Measurements from ENCODE around the gene MICAL3. TPM values are rescaled to one million over a fixed set of nuclear protein-coding genes. Genes with fewer than 3 reads are reported as not detected.

MICAL3 gene
- total RNA-seq, 1 donor from 2014 or later, result 33.6 TPM

DNA sequence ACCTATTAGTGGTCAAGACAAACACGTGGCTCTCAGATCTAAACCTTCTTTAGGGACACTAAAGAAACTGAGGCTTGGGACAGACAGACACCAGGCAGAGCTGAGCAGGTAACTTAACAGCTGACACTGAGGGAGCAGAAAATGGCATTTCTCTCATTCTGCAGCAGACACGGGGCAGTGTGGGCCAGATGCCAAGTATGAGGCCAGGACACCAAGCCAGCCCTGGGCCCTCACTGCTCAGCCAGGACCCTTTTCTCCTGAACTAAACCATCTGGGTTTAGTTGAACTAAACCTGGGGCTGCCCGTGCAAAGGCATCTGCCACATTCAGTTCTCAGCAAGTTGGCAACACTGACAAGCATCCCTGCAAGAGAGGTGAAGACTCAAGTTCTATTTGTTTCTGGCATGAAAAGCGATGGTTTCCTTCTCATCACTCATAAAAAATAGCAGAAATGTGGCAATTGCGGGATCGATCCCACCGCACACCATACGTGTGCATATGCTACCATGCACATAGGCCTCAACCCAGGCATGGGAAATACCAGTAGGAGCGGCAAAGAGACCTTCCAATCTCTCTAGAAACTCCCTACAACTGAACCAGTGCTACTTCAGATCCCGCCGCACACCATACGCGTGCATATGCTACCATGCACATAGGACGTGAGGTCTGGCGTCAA is 150.0 kb downstream of the MICAL3 start:
- Histone ChIP-seq H3K9ac (no peak overlapping the region), H4K20me1 (ENCODE audit: low read depth) (peaks cover 3% of the 10 kb centered on the region), H3K27ac (no peak overlapping the region), H3K36me3 (no peaks in the 10 kb centered on the region), H3F3A (ENCODE audit: low read depth) (no peaks in the 10 kb centered on the region), H3K27me3 (no peaks in the 10 kb centered on the region), H3K4me1 (no peaks in the 10 kb centered on the region), H3K9me3 (ENCODE audit: low read depth) (no peaks in the 10 kb centered on the region), H3K4me2 (no peak overlapping the region), H3K4me3 (no peak overlapping the region), H3K79me2 (ENCODE audit: low read depth) (no peaks in the 10 kb centered on the region), H2AFZ (replicated peaks) (no peak overlapping the region)
- DNase-seq (ENCODE audit: low spot score), result no peak
- TF ChIP-seq EZH2phosphoT487 (IDR thresholded peaks at IDR 0.05) (no peak), EZH2 (IDR thresholded peaks at IDR 0.05) (no peak)
- TF ChIP-seq, protein P1, sequence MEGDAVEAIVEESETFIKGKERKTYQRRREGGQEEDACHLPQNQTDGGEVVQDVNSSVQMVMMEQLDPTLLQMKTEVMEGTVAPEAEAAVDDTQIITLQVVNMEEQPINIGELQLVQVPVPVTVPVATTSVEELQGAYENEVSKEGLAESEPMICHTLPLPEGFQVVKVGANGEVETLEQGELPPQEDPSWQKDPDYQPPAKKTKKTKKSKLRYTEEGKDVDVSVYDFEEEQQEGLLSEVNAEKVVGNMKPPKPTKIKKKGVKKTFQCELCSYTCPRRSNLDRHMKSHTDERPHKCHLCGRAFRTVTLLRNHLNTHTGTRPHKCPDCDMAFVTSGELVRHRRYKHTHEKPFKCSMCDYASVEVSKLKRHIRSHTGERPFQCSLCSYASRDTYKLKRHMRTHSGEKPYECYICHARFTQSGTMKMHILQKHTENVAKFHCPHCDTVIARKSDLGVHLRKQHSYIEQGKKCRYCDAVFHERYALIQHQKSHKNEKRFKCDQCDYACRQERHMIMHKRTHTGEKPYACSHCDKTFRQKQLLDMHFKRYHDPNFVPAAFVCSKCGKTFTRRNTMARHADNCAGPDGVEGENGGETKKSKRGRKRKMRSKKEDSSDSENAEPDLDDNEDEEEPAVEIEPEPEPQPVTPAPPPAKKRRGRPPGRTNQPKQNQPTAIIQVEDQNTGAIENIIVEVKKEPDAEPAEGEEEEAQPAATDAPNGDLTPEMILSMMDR (IDR thresholded peaks at IDR 0.05), result no peak
- Mint-ChIP-seq H3K27me3 (ENCODE audit: insufficient read depth, low read depth) (peaks cover 2% of the 10 kb centered on the region), H3K4me1 (peaks cover 2% of the 10 kb centered on the region), H3K27ac (no peak overlapping the region), H3K4me3 (no peak overlapping the region), H3K9me3 (no peaks in the 10 kb centered on the region), H3K36me3 (peaks cover 11% of the 10 kb centered on the region)

DNA sequence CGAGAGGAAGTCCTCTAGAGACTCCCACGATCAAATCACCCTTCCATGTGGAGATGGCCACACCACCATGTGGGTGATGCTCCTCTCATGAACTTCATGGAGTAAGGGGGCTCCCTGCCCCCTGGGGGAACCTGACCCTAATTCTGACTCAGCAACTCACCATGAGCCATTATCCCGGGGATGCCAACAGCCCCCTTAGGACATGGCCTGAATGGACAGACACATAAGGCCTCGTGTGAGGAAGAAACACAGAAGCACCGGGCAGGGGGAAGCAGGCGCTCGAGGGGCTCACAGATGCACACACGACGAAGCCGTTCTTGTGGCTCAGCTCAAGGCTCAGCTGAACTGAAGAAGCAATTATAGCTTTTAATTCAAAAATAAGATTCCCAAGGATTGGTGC is 150.6 kb downstream of the MICAL3 start:
- H3F3A ChIP-seq (ENCODE audit: low read depth), result no peaks in the 10 kb centered on the region
- peaks cover 3% of the 10 kb centered on the region for H4K20me1 ChIP-seq (ENCODE audit: low read depth)
- no peak overlapping the region for H3K27ac Mint-ChIP-seq
- no peak overlapping the region for H3K27ac ChIP-seq
- H3K9me3 Mint-ChIP-seq, result no peaks in the 10 kb centered on the region
- no peaks in the 10 kb centered on the region for H3K27me3 ChIP-seq
- no peak overlapping the region for H3K4me2 ChIP-seq
- TF ChIP-seq EZH2phosphoT487 (IDR thresholded peaks at IDR 0.05), result no peak
- H3K4me1 Mint-ChIP-seq, result no peaks in the 10 kb centered on the region
- no peak for DNase-seq (ENCODE audit: low spot score)
- no peak overlapping the region for H3K9ac ChIP-seq
- no peaks in the 10 kb centered on the region for H3K9me3 ChIP-seq (ENCODE audit: low read depth)
- H3K79me2 ChIP-seq (ENCODE audit: low read depth), result no peaks in the 10 kb centered on the region
- no peak overlapping the region for H2AFZ ChIP-seq (replicated peaks)
- H3K27me3 Mint-ChIP-seq (ENCODE audit: insufficient read depth, low read depth), result peaks cover 2% of the 10 kb centered on the region
- H3K4me1 ChIP-seq, result no peaks in the 10 kb centered on the region
- peaks cover 11% of the 10 kb centered on the region for H3K36me3 Mint-ChIP-seq
- H3K4me3 ChIP-seq, result no peak overlapping the region
- H3K36me3 ChIP-seq, result no peaks in the 10 kb centered on the region
- H3K4me3 Mint-ChIP-seq, result no peak overlapping the region

DNA sequence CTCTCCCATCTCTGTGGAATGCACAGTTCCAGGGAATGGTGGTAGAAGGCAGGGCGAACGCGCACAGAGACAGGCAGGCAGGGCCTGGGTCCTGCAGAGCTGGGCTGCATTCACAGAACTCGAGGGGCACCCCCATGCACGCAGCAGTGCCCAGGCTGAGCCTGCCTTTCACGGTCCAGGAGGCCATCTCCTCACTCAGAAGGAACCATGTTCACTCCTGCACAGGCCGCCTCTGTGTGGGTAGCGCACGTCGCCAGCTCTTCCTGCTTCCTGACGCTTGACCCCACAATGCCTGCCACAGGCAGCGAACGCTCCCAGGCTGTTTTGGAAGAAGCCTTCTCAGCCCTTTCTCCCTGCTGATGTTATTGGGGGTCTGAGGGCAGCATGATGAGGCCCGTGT is 151.2 kb downstream of the MICAL3 start:
- H3K4me3 ChIP-seq, result no peak overlapping the region
- no peak overlapping the region for H3K27ac Mint-ChIP-seq

DNA sequence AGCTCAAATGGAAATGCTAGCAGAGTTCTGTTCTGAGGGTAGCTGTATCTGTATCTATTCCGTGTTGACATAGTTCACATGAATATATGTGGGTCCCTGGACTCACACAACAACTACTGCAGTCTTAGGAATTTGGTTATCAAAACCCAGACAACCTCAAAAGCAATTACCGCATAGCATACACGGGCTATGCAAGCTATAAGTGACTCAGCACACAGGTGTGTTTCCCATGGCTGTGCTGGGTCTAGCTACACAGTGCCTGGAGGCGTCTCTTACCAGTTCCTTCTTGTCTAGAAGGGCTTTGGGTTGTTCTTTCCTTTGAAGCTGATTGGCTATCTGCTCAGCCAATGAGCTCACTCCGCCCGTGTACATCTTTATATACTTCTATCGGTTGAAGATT is 151.9 kb downstream of the MICAL3 start:
- no peak overlapping the region for H3K4me3 ChIP-seq
- H3K9ac ChIP-seq, result no peak overlapping the region
- H3F3A ChIP-seq (ENCODE audit: low read depth), result no peaks in the 10 kb centered on the region
- no peaks in the 10 kb centered on the region for H3K4me1 ChIP-seq
- H3K79me2 ChIP-seq (ENCODE audit: low read depth), result no peaks in the 10 kb centered on the region
- no peak overlapping the region for H3K27ac ChIP-seq
- Mint-ChIP-seq H3K36me3 (peaks cover 11% of the 10 kb centered on the region), H3K27me3 (ENCODE audit: insufficient read depth, low read depth) (peaks cover 2% of the 10 kb centered on the region), H3K9me3 (no peaks in the 10 kb centered on the region), H3K4me3 (no peak overlapping the region), H3K27ac (no peak overlapping the region), H3K4me1 (no peaks in the 10 kb centered on the region)
- no peak overlapping the region for H3K4me2 ChIP-seq
- DNase-seq (ENCODE audit: low spot score), result no peak
- no peaks in the 10 kb centered on the region for H3K27me3 ChIP-seq
- TF ChIP-seq, protein P1 (IDR thresholded peaks at IDR 0.05), result no peak
- TF ChIP-seq EZH2phosphoT487 (IDR thresholded peaks at IDR 0.05) (no peak), EZH2 (IDR thresholded peaks at IDR 0.05) (no peak)
- no peaks in the 10 kb centered on the region for H3K9me3 ChIP-seq (ENCODE audit: low read depth)
- no peaks in the 10 kb centered on the region for H3K36me3 ChIP-seq
- peaks cover 3% of the 10 kb centered on the region for H4K20me1 ChIP-seq (ENCODE audit: low read depth)
- H2AFZ ChIP-seq (replicated peaks), result no peak overlapping the region

More for the DNA sequence above, 151.2 kb downstream of the MICAL3 start:
- H3K9me3 ChIP-seq (ENCODE audit: low read depth), result no peaks in the 10 kb centered on the region
- H3K9me3 Mint-ChIP-seq, result no peaks in the 10 kb centered on the region
- H3K36me3 Mint-ChIP-seq, result peaks cover 11% of the 10 kb centered on the region
- H3K4me1 Mint-ChIP-seq, result no peaks in the 10 kb centered on the region
- no peak overlapping the region for H3K4me2 ChIP-seq
- no peak overlapping the region for H3K9ac ChIP-seq
- H3K79me2 ChIP-seq (ENCODE audit: low read depth), result no peaks in the 10 kb centered on the region
- H3K4me1 ChIP-seq, result no peaks in the 10 kb centered on the region
- H3K36me3 ChIP-seq, result no peaks in the 10 kb centered on the region
- no peak for DNase-seq (ENCODE audit: low spot score)
- H2AFZ ChIP-seq (replicated peaks), result no peak overlapping the region
- H4K20me1 ChIP-seq (ENCODE audit: low read depth), result peaks cover 3% of the 10 kb centered on the region
- no peaks in the 10 kb centered on the region for H3F3A ChIP-seq (ENCODE audit: low read depth)
- TF ChIP-seq, protein P1 (IDR thresholded peaks at IDR 0.05), result no peak
- no peak for TF ChIP-seq EZH2phosphoT487 (IDR thresholded peaks at IDR 0.05)
- H3K4me3 Mint-ChIP-seq, result no peak overlapping the region
- peaks cover 2% of the 10 kb centered on the region for H3K27me3 Mint-ChIP-seq (ENCODE audit: insufficient read depth, low read depth)
- H3K27me3 ChIP-seq, result no peaks in the 10 kb centered on the region
- no peak overlapping the region for H3K27ac ChIP-seq

Measured in neural progenitor cell (in vitro differentiated cells).